Liver (tissue), 9 donors: Measurements from ENCODE around the gene BCAS2. TPM values are rescaled to one million over a fixed set of nuclear protein-coding genes. Genes with fewer than 3 reads are reported as not detected.

Experiments used
- DNase-seq: peaks from one replicate; pipeline ENCODE4 v3.0.0-alpha.2; 2017; ENCODE audit warnings: low spot score
- H3K27ac ChIP-seq, 2 donors: one replicate each; pipeline ENCODE4 v1.7.0; 2013; ENCODE audit warnings: inconsistent platforms in 2 of 2, low read length in 2 of 2, control low read depth in 1 of 2, low read depth in 1 of 2, mild to moderate bottlenecking in 1 of 2
- H3K27me3 ChIP-seq, 4 donors: one replicate each; pipeline versions ENCODE4 v1.6.1 to v1.7.0; 2013; ENCODE audit warnings: low read length in 3 of 4, inconsistent platforms in 1 of 4, mild to moderate bottlenecking in 1 of 4, moderate library complexity in 1 of 4; ENCODE audit not compliant: control insufficient read depth in 4 of 4, insufficient read depth in 4 of 4
- H3K36me3 ChIP-seq, 4 donors: one replicate each; pipeline versions ENCODE4 v1.6.1 to v1.7.0; 2013; ENCODE audit warnings: low read length in 3 of 4, mild to moderate bottlenecking in 3 of 4, low read depth in 1 of 4, moderate library complexity in 1 of 4; ENCODE audit not compliant: control insufficient read depth in 4 of 4, insufficient read depth in 3 of 4
- H3K4me1 ChIP-seq, 4 donors: one replicate each; pipeline versions ENCODE4 v1.6.1 to v1.7.0; 2013; ENCODE audit warnings: low read length in 3 of 4, mild to moderate bottlenecking in 3 of 4, moderate library complexity in 1 of 4; ENCODE audit not compliant: control insufficient read depth in 4 of 4, insufficient read depth in 4 of 4
- H3K4me3 ChIP-seq, 3 donors: one replicate each; pipeline versions ENCODE4 v1.6.1 to v1.7.0; 2013; ENCODE audit warnings: low read length in 3 of 3, control low read depth in 1 of 3, low read depth in 1 of 3, mild to moderate bottlenecking in 1 of 3
- H3K9ac ChIP-seq, 2 donors: one replicate each; pipeline ENCODE4 v1.7.0; 2013; ENCODE audit warnings: low read length in 2 of 2, mild to moderate bottlenecking in 2 of 2, moderate library complexity in 2 of 2, control low read depth in 1 of 2, low read depth in 1 of 2
- H3K9me3 ChIP-seq, 4 donors: one replicate each; pipeline versions ENCODE4 v1.6.1 to v1.7.0; 2013; ENCODE audit warnings: low read length in 3 of 4; ENCODE audit not compliant: control insufficient read depth in 4 of 4
- CTCF ChIP-seq: fragments of 150-350 bp; IDR thresholded peaks from 2 replicates; pipeline ENCODE4 v1.5.1; 2017; ENCODE audit warnings: improper control_type of control experiment, low read depth, low read length; ENCODE audit not compliant: missing input control
- EGR1 ChIP-seq, 2 donors: IDR thresholded peaks; 2 replicates each; pipeline ENCODE4 v1.6.1; 2016 to 2018; ENCODE audit warnings: antibody characterized with exemption in 2 of 2, low read depth in 2 of 2
- FOXA1 ChIP-seq: IDR thresholded peaks from 2 replicates; pipeline ENCODE4 v1.6.1; 2016; ENCODE audit warnings: antibody characterized with exemption
- FOXA2 ChIP-seq: IDR thresholded peaks from 2 replicates; pipeline ENCODE4 v1.6.1; 2016; ENCODE audit warnings: antibody characterized with exemption
- GABPA ChIP-seq, 2 donors: IDR thresholded peaks in 1 of 2; conservative IDR thresholded peaks in 1 of 2; 2 replicates each; pipeline ENCODE4 v1.6.1; 2016; ENCODE audit warnings: antibody characterized with exemption in 2 of 2, mild to moderate bottlenecking in 1 of 2, moderate library complexity in 1 of 2
- HNF4A ChIP-seq, 2 donors: conservative IDR thresholded peaks; 2 replicates each; pipeline ENCODE4 v1.6.1; 2016; ENCODE audit warnings: antibody characterized with exemption in 2 of 2, mild to moderate bottlenecking in 2 of 2
- HNF4G ChIP-seq: IDR thresholded peaks from 2 replicates; pipeline ENCODE4 v1.6.1; 2016; ENCODE audit warnings: antibody characterized with exemption
- JUND ChIP-seq, 2 donors: IDR thresholded peaks; 2 replicates each; pipeline ENCODE4 v1.6.1; 2016; ENCODE audit warnings: antibody characterized with exemption in 2 of 2
- MAX ChIP-seq: IDR thresholded peaks from 2 replicates; pipeline ENCODE4 v1.6.1; 2016; ENCODE audit warnings: antibody characterized with exemption
- NR2F2 ChIP-seq: IDR thresholded peaks from 2 replicates; pipeline ENCODE4 v1.6.1; 2016; ENCODE audit warnings: antibody characterized with exemption
- RAD21 ChIP-seq, 2 donors: IDR thresholded peaks; 2 replicates each; pipeline ENCODE4 v1.6.1; 2016; ENCODE audit warnings: antibody characterized with exemption in 2 of 2, mild to moderate bottlenecking in 2 of 2
- REST ChIP-seq: IDR thresholded peaks from 2 replicates; pipeline ENCODE4 v1.6.1; 2016; ENCODE audit warnings: antibody characterized with exemption, mild to moderate bottlenecking
- RXRA ChIP-seq, 2 donors: IDR thresholded peaks; 2 replicates each; pipeline ENCODE4 v1.6.1; 2017 to 2018; ENCODE audit warnings: antibody characterized with exemption in 2 of 2, mild to moderate bottlenecking in 1 of 2
- SP1 ChIP-seq: IDR thresholded peaks from 2 replicates; pipeline ENCODE4 v1.6.1; 2018; ENCODE audit warnings: antibody characterized with exemption, mild to moderate bottlenecking
- TAF1 ChIP-seq: conservative IDR thresholded peaks from 2 replicates; pipeline ENCODE4 v1.6.1; 2016; ENCODE audit warnings: antibody characterized with exemption, mild to moderate bottlenecking
- YY1 ChIP-seq: IDR thresholded peaks from 2 replicates; pipeline ENCODE4 v1.6.1; 2016; ENCODE audit warnings: antibody characterized with exemption, mild to moderate bottlenecking
- WGBS: extraction: QIAGEN DNeasy Blood & Tissue Kit; methylation state at CpG from one replicate; pipeline ENCODE4 v1.1.7; 2013; 5-methylcytosine and 5-hydroxymethylcytosine counted together
- polyA plus RNA-seq, 2 donors: library from polyadenylated mRNA; stranded (reverse) in 1 of 2; unstranded in 1 of 2; fragments of 200-250 nt in 1 of 2; fragments of >200 nt in 1 of 2; fragmentation: Nextera tagmentation in 1 of 2; extraction: Ambion mirVana in 1 of 2; gene quantifications; one replicate each; pipeline versions ENCODE4 v1.2.1 to v1.2.3, GENCODE V29; 2013 to 2015
- total RNA-seq, 2 donors: library from RNA; depleted of rRNA; stranded (reverse); fragments of >200 nt; gene quantifications; one replicate each; pipeline ENCODE4 v1.2.3, GENCODE V29; 2014
- TF ChIP-seq, protein P1 (sequence below): IDR thresholded peaks from 2 replicates; pipeline ENCODE4 v1.6.1; 2016; ENCODE audit warnings: antibody characterized with exemption
- TF ChIP-seq, protein P2 (sequence below): IDR thresholded peaks from 2 replicates; pipeline ENCODE4 v1.6.1; 2016; ENCODE audit warnings: antibody characterized with exemption
- donor health status: healthy.
- donor health status: healthy.
- donor health status: healthy.
- donor health status: healthy.
- donor health status: healthy.

BCAS2 gene
- total and polyA plus RNA-seq, 4 donors, result 15.7 to 33.5 (median 18.0) TPM

DNA sequence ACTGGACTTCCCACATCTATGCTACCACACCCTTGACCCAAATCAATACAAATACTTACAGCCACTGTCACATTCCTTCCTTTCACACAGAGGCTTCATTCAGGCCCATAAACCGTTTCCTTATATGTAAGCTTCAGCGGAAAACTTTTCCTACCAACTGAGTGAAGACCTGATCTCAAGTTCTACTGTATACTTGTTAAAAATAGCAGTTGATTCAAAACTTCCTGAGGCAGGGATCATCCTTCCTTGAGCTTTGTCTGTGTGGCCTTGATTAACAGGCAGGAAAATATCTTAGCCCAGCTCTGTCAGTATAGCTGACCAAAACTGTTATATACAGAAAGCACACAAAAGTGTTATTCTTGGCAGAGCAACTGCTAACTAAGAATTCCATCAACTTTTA, 45.7 kb upstream of the BCAS2 start:
- TF ChIP-seq HNF4G (no peak), REST (no peak), TAF1 (no peak), HNF4A (conservative IDR thresholded peaks at IDR 0.05) (no peak), JUND (IDR thresholded peaks at IDR 0.05) (no peak), YY1 (no peak), CTCF (no peak), RXRA (IDR thresholded peaks at IDR 0.05) (no peak), FOXA2 (no peak), RAD21 (IDR thresholded peaks at IDR 0.05) (no peak), NR2F2 (no peak), SP1 (no peak), FOXA1 (no peak), EGR1 (IDR thresholded peaks at IDR 0.05; ENCODE audit: low read depth in 2 of 2) (no peak), MAX (no peak)
- TF ChIP-seq, protein P1, sequence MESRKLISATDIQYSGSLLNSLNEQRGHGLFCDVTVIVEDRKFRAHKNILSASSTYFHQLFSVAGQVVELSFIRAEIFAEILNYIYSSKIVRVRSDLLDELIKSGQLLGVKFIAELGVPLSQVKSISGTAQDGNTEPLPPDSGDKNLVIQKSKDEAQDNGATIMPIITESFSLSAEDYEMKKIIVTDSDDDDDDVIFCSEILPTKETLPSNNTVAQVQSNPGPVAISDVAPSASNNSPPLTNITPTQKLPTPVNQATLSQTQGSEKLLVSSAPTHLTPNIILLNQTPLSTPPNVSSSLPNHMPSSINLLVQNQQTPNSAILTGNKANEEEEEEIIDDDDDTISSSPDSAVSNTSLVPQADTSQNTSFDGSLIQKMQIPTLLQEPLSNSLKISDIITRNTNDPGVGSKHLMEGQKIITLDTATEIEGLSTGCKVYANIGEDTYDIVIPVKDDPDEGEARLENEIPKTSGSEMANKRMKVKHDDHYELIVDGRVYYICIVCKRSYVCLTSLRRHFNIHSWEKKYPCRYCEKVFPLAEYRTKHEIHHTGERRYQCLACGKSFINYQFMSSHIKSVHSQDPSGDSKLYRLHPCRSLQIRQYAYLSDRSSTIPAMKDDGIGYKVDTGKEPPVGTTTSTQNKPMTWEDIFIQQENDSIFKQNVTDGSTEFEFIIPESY, result no peak
- TF ChIP-seq, protein P2, sequence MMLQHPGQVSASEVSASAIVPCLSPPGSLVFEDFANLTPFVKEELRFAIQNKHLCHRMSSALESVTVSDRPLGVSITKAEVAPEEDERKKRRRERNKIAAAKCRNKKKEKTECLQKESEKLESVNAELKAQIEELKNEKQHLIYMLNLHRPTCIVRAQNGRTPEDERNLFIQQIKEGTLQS, result no peak
- Histone ChIP-seq H3K27me3 (no peaks in the 10 kb centered on the region), H3K9ac (no peak overlapping the region), H3K9me3 (no peaks in the 10 kb centered on the region), H3K36me3 (peaks cover 0 to 2% (median 0%) of the 10 kb centered on the region in 4 donors), H3K27ac (no peak overlapping the region), H3K4me1 (peaks cover 0 to 1% (median 0%) of the 10 kb centered on the region in 4 donors), H3K4me3 (no peak overlapping the region)
- WGBS, result 39% methylated on average over 2 of the region's 2 CpGs
- DNase-seq, result no peak

DNA sequence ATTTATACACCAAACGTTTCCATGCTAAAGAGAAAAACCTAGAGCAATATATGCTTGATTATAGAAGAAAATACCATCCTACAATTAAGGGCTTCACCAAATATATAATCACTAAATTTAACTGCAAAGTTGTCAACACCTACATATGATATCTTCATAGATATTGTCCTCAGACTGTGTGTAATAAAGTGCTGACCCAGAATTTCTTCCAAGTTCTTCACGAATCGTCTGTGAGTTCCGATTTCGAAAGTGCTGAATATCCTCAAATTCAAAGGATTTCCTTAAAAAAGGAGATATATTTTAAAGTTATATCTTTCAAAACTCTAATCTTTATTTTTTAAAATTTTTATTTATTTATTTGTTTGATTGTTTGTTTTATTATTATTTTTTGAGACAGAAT, 41.9 kb upstream of the BCAS2 start:
- H3K9ac ChIP-seq, result no peak overlapping the region
- 89% methylated on average over 5 of the region's 5 CpGs for WGBS
- H3K36me3 ChIP-seq, result peaks cover 0 to 2% (median 0%) of the 10 kb centered on the region in 4 donors
- H3K9me3 ChIP-seq, result no peaks in the 10 kb centered on the region
- no peaks in the 10 kb centered on the region for H3K27me3 ChIP-seq
- DNase-seq, result no peak
- H3K27ac ChIP-seq, result no peak overlapping the region
- TF ChIP-seq, protein P2, result no peak
- TF ChIP-seq REST (no peak), RXRA (IDR thresholded peaks at IDR 0.05) (no peak), FOXA1 (no peak), TAF1 (no peak), GABPA (IDR thresholded peaks at IDR 0.05 in 1 of 2, conservative IDR thresholded peaks at IDR 0.05 in 1 of 2) (no peak), EGR1 (IDR thresholded peaks at IDR 0.05; ENCODE audit: low read depth in 2 of 2) (no peak)
- peaks cover 0 to 1% (median 0%) of the 10 kb centered on the region in 4 donors for H3K4me1 ChIP-seq
- no peak overlapping the region for H3K4me3 ChIP-seq
